Upper lobe of left lung (tissue), 6 donors: ENCODE measurements around the gene CDT1. TPM values are rescaled to one million over a fixed set of nuclear protein-coding genes. Genes with fewer than 3 reads are reported as not detected.
"Not testable (repeated sequence)": the region's sequence is repeated elsewhere in the genome, so short reads cannot be mapped to it uniquely, and the experiment has no call there.

Source experiments
- ATAC-seq, 2 donors: fragments of 200-7000 bp; cut with Tn5 transposase; one replicate each; pipeline ENCODE4 v1.9.1; 2022; ENCODE audit warnings: mild to moderate bottlenecking in 2 of 2, moderate library complexity in 2 of 2; ENCODE audit not compliant: low FRiP score in 2 of 2
- DNase-seq, 2 donors: peaks; one replicate each; pipeline ENCODE4 v3.0.0-alpha.2; 2019 to 2020
- H3K27ac ChIP-seq, 4 donors: fragments of 200-600 bp; sonication (generic); one replicate each; pipeline ENCODE4 v1.5.1; 2016 to 2019
- H3K27me3 ChIP-seq, 4 donors: fragments of 200-600 bp; sonication (generic); one replicate each; pipeline ENCODE4 v1.5.1; 2017 to 2019
- H3K36me3 ChIP-seq, 4 donors: fragments of 200-600 bp; sonication (generic); one replicate each; pipeline ENCODE4 v1.5.1; 2016 to 2019
- H3K4me1 ChIP-seq, 4 donors: fragments of 200-600 bp; sonication (generic); one replicate each; pipeline ENCODE4 v1.5.1; 2018 to 2019
- H3K4me3 ChIP-seq, 4 donors: fragments of 200-600 bp; sonication (generic); one replicate each; pipeline ENCODE4 v1.5.1; 2017 to 2019; ENCODE audit warnings: mild to moderate bottlenecking in 2 of 4, moderate library complexity in 1 of 4
- H3K9me3 ChIP-seq, 4 donors: fragments of 200-600 bp; sonication (generic); one replicate each; pipeline ENCODE4 v1.5.1; 2018 to 2019
- CTCF ChIP-seq, 6 experiments: fragments of 450-650 bp in 4 of 6; fragments of 200-600 bp in 2 of 6; sonication (generic) in 2 of 6; IDR thresholded peaks; one replicate each; pipeline ENCODE4 v1.5.1; 2016 to 2019; ENCODE audit warnings: antibody characterized with exemption in 6 of 6
- EP300 ChIP-seq, 4 donors: sonication (generic); formaldehyde crosslinking; IDR thresholded peaks; one replicate each; pipeline ENCODE4 v1.5.1; 2017; ENCODE audit warnings: antibody characterized with exemption in 4 of 4, control low read depth in 2 of 4
- POLR2A ChIP-seq, 4 donors: fragments of 450-650 bp; IDR thresholded peaks; one replicate each; pipeline ENCODE4 v1.5.1; 2016 to 2017; ENCODE audit warnings: antibody characterized with exemption in 4 of 4, mild to moderate bottlenecking in 2 of 4
- POLR2AphosphoS5 ChIP-seq, 2 donors: sonication (generic); formaldehyde crosslinking; IDR thresholded peaks; one replicate each; pipeline ENCODE4 v1.5.1; 2017; ENCODE audit warnings: antibody characterized with exemption in 2 of 2
- WGBS, 2 donors: methylation state at CpG; one replicate each; pipeline ENCODE4 v1.1.5; 2017 to 2018; 5-methylcytosine and 5-hydroxymethylcytosine counted together
- total RNA-seq, 6 donors: library from RNA; depleted of rRNA in 4 of 6; stranded (reverse); fragments of >200 nt in 4 of 6; gene quantifications; one replicate each; pipeline versions ENCODE4 v1.1.0 to v1.2.1, GENCODE V29; 2016 to 2021
- donor health status: DM: no; HTN: no; CAD: no; lungs with moderate emphysema.
- donor health status: DM: no; HTN: yes; CAD: no; lungs with severe emphysema.

CDT1 gene
- total RNA-seq, 6 donors from 2014 or later, result 2.3 to 4.7 (median 3.5) TPM; not detected in 1

- DNase-seq (peak in 1 of 2 donors; percentile 72), ATAC-seq (no peak)
- no peaks in the 10 kb centered on the region for H3K9me3 ChIP-seq
Observed at GRCh38 chr16:88821168-88821850, 17.7 kb downstream of the CDT1 start.

GRCh38 chr16:88822281-88823040 lies 18.9 kb downstream of the CDT1 start:
- DNase-seq, result peak in 1 of 2 donors; percentile 64
- no peak overlapping the region for H3K27ac ChIP-seq
- 91 to 92% methylated on average over 15 to 24 of the region's 24 CpGs for WGBS, 2 donors
- no peaks in the 10 kb centered on the region for H3K4me1 ChIP-seq
- TF ChIP-seq EP300 (IDR thresholded peaks at IDR 0.05) (no peak), POLR2A (IDR thresholded peaks at IDR 0.05) (no peak), CTCF (IDR thresholded peaks at IDR 0.05) (no peak)
- H3K36me3 ChIP-seq, result peaks cover 8 to 67% (median 38%) of the 10 kb centered on the region in 4 donors
- no peak for ATAC-seq
- H3K4me3 ChIP-seq, result no peak overlapping the region
- H3K9me3 ChIP-seq, result no peaks in the 10 kb centered on the region
- H3K27me3 ChIP-seq, result no peaks in the 10 kb centered on the region

More at GRCh38 chr16:88821168-88821850, 17.7 kb downstream of the CDT1 start:
- Histone ChIP-seq H3K27ac (no peak overlapping the region), H3K27me3 (no peaks in the 10 kb centered on the region), H3K36me3 (peaks cover 8 to 59% (median 36%) of the 10 kb centered on the region in 4 donors), H3K4me3 (no peak overlapping the region), H3K4me1 (no peaks in the 10 kb centered on the region)
- WGBS, 2 donors, result 90 to 95% methylated on average over 2 to 16 of the region's 22 CpGs
- TF ChIP-seq CTCF (IDR thresholded peaks at IDR 0.05) (no peak), POLR2AphosphoS5 (IDR thresholded peaks at IDR 0.05) (no peak), POLR2A (IDR thresholded peaks at IDR 0.05) (no peak), EP300 (IDR thresholded peaks at IDR 0.05) (no peak)

GRCh38 chr16:88823646-88824045 lies 20.1 kb downstream of the CDT1 start:
- not testable (repeated sequence) for H3K4me3 ChIP-seq, H3K9me3 ChIP-seq, H3K4me1 ChIP-seq, H3K27me3 ChIP-seq, ATAC-seq, H3K27ac ChIP-seq
- peaks cover 8 to 77% (median 49%) of the 10 kb centered on the region in 4 donors for H3K36me3 ChIP-seq
- 97 to 98% methylated on average over 13 to 21 of the region's 31 CpGs for WGBS, 2 donors
- peak in 1 of 2 donors; percentile 54 for DNase-seq

- 90 to 92% methylated on average over 17 to 33 of the region's 33 CpGs for WGBS, 2 donors
- DNase-seq (peak in 1 of 2 donors; percentile 63), ATAC-seq (no peak)
- Histone ChIP-seq H3K4me3 (no peak overlapping the region), H3K27ac (no peak overlapping the region), H3K9me3 (no peaks in the 10 kb centered on the region), H3K4me1 (no peaks in the 10 kb centered on the region), H3K27me3 (no peaks in the 10 kb centered on the region), H3K36me3 (peaks cover 8 to 83% (median 53%) of the 10 kb centered on the region in 4 donors)
- no peak for TF ChIP-seq CTCF (IDR thresholded peaks at IDR 0.05)
Observed at GRCh38 chr16:88824256-88825077, 20.9 kb downstream of the CDT1 start.

GRCh38 chr16:88825146-88825545 lies 21.6 kb downstream of the CDT1 start:
- ATAC-seq (no peak), DNase-seq (no peak)
- no peak overlapping the region for H3K27ac ChIP-seq
- 97% methylated on average over 11 of the region's 12 CpGs; no CpG with 5 or more reads in 1 of the 2 donors for WGBS, 2 donors
- no peaks in the 10 kb centered on the region for H3K27me3 ChIP-seq
- TF ChIP-seq POLR2A (IDR thresholded peaks at IDR 0.05), result no peak
- TF ChIP-seq EP300 (IDR thresholded peaks at IDR 0.05), result no peak
- peaks cover 8 to 84% (median 53%) of the 10 kb centered on the region in 4 donors for H3K36me3 ChIP-seq
- no peak overlapping the region for H3K4me3 ChIP-seq
- H3K9me3 ChIP-seq, result no peaks in the 10 kb centered on the region
- peaks cover 0 to 3% (median 0%) of the 10 kb centered on the region in 4 donors for H3K4me1 ChIP-seq
